ENCODE results near the gene NAALAD2. TPM values are rescaled to one million over a fixed set of nuclear protein-coding genes. Genes with fewer than 3 reads are reported as not detected.
"Not testable (repeated sequence)": the region's sequence is repeated elsewhere in the genome, so short reads cannot be mapped to it uniquely, and the experiment has no call there.

The NAALAD2 gene
- total and polyA plus RNA-seq, 2 experiments from 2014 or later, result 8.3 to 13.0 TPM

DNA sequence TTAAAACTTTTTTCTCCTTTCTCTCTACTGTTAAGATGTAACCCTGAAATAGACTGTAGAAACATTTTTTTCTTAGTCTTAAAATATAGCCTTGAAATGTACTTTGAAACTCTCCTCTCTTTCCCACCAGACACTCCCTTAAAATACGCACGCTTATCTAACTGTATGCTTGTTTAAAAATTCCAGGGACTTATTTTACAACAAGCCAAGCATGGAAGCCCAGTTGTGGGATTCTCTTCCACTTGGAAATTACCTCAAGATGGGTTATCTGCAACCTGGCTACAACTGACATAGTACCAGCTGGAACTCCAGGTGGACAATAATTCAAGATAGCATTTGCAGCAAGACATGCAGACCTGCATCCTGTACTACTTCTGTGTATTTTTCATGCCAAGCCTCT lies 100.5 kb downstream of the NAALAD2 start:
- no peak overlapping the region for H3K4me3 ChIP-seq
- no peaks in the 10 kb centered on the region for H3K27me3 ChIP-seq
- H3K4me1 ChIP-seq (ENCODE audit: low read depth), result peaks cover 8% of the 10 kb centered on the region
- H3K36me3 ChIP-seq, result no peaks in the 10 kb centered on the region
- no peak for DNase-seq (ENCODE audit: low read depth in 1 of 2, low spot score in 1 of 2)
- TF ChIP-seq CTCF (IDR thresholded peaks at IDR 0.05; ENCODE audit: low read depth, low read length), result no peak
- H3K9me3 ChIP-seq (ENCODE audit: low read depth), result no peaks in the 10 kb centered on the region
- H3K27ac ChIP-seq, result no peak overlapping the region

DNA sequence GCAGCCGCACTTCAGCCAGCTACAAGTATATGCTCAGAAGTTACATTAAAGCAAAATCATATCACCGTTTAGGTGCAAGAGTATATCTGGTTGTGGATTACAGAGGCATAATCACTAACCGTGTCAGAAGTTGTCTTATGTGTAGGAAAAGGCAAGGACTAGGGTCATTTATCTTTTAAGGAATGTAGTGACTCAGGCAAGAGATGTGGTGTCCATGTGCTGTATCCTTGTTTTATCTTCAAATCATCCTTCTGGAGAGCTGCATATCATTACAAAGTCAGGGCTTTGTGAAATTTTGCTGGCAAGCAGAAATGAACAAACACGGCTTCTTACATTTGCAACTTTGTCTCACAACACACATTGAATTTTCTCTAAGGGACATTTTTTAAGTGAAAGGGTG lies 101.1 kb downstream of the NAALAD2 start:
- DNase-seq (ENCODE audit: low read depth in 1 of 2, low spot score in 1 of 2), result peak in 1 of 2 donors; percentile 34
- H3K4me3 ChIP-seq, result no peak overlapping the region
- H3K27ac ChIP-seq, result no peak overlapping the region

DNA sequence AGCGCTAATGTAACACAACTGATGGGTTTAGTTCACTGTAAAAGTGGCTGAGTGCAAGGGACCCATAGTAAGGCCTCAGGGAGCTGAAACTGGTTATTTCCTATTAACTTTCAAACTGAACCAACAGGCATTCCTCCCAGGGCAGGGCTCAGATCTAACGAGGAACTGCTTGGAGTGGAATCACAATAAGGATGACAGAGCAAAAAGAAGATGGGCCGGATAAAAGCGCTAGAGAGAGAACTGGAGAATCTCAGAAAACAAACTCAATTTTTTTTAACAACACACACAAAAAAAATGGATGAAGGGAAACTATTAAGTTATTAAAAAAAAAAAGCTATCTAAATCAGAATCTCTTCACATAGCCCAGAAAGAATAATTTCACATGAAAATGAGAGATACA lies 102.5 kb downstream of the NAALAD2 start:
- H3K36me3 ChIP-seq, result no peaks in the 10 kb centered on the region
- DNase-seq (ENCODE audit: low read depth in 1 of 2, low spot score in 1 of 2), result no peak
- H3K27me3 ChIP-seq, result no peaks in the 10 kb centered on the region
- TF ChIP-seq CTCF (IDR thresholded peaks at IDR 0.05; ENCODE audit: low read depth, low read length), result no peak
- H3K27ac ChIP-seq, result no peak overlapping the region
- peaks cover 8% of the 10 kb centered on the region for H3K4me1 ChIP-seq (ENCODE audit: low read depth)
- H3K4me3 ChIP-seq, result no peak overlapping the region
- no peaks in the 10 kb centered on the region for H3K9me3 ChIP-seq (ENCODE audit: low read depth)

More for the DNA sequence above, 101.1 kb downstream of the NAALAD2 start:
- peaks cover 8% of the 10 kb centered on the region for H3K4me1 ChIP-seq (ENCODE audit: low read depth)
- no peak for TF ChIP-seq CTCF (IDR thresholded peaks at IDR 0.05; ENCODE audit: low read depth, low read length)
- H3K36me3 ChIP-seq, result no peaks in the 10 kb centered on the region
- no peaks in the 10 kb centered on the region for H3K9me3 ChIP-seq (ENCODE audit: low read depth)
- H3K27me3 ChIP-seq, result no peaks in the 10 kb centered on the region

GRCh38 chr11:90239967-90240636 lies 105.6 kb downstream of the NAALAD2 start:
- H3K27ac ChIP-seq; H3K9me3 ChIP-seq (ENCODE audit: low read depth); H3K36me3 ChIP-seq; H3K4me3 ChIP-seq; H3K27me3 ChIP-seq; DNase-seq (ENCODE audit: low read depth in 1 of 2, low spot score in 1 of 2); H3K4me1 ChIP-seq (ENCODE audit: low read depth): not testable (repeated sequence)

GRCh38 chr11:90241414-90241813 lies 107.0 kb downstream of the NAALAD2 start:
- TF ChIP-seq CTCF (IDR thresholded peaks at IDR 0.05; ENCODE audit: low read depth, low read length), result no peak
- H3K4me3 ChIP-seq, result no peak overlapping the region

More at GRCh38 chr11:90241414-90241813, 107.0 kb downstream of the NAALAD2 start:
- Histone ChIP-seq H3K36me3 (no peaks in the 10 kb centered on the region), H3K9me3 (ENCODE audit: low read depth) (no peaks in the 10 kb centered on the region), H3K27ac (no peak overlapping the region), H3K4me1 (ENCODE audit: low read depth) (no peaks in the 10 kb centered on the region), H3K27me3 (no peaks in the 10 kb centered on the region)
- no peak for DNase-seq (ENCODE audit: low read depth in 1 of 2, low spot score in 1 of 2)

Other genes starting within 250 kb of the NAALAD2 start
- gene TRIM49D1, start 212.4 kb upstream of the NAALAD2 start, total RNA-seq, result not detected in 2 replicates
- not detected in 2 replicates for gene TRIM49D1, start 212.4 kb upstream of the NAALAD2 start, polyA plus RNA-seq
- gene TRIM49D2, start 210.6 kb upstream of the NAALAD2 start, total RNA-seq, result not detected in 2 replicates
- not detected in 2 replicates for gene TRIM49D2, start 210.6 kb upstream of the NAALAD2 start, polyA plus RNA-seq
- not detected in 2 replicates for gene TRIM64, start 168.6 kb upstream of the NAALAD2 start, total RNA-seq
- gene TRIM64, start 168.6 kb upstream of the NAALAD2 start, polyA plus RNA-seq, result not detected in 2 replicates
- gene TRIM49C, start 103.6 kb upstream of the NAALAD2 start, total RNA-seq, result not detected in 2 replicates
- gene TRIM49C, start 103.6 kb upstream of the NAALAD2 start, polyA plus RNA-seq, result not detected in 2 replicates
- not detected in 2 replicates for gene UBTFL1, start 48.7 kb upstream of the NAALAD2 start, total RNA-seq
- gene UBTFL1, start 48.7 kb upstream of the NAALAD2 start, polyA plus RNA-seq, result not detected in 2 replicates
- gene CHORDC1, start 88.4 kb downstream of the NAALAD2 start, total RNA-seq, result 31.8 and 51.2 TPM in 2 replicates
- 36.0 and 40.0 TPM in 2 replicates for gene CHORDC1, start 88.4 kb downstream of the NAALAD2 start, polyA plus RNA-seq

Data from cardiac muscle cell (in vitro differentiated cells and primary cell).